ENCODE data around the gene OR10G6. TPM values are rescaled to one million over a fixed set of nuclear protein-coding genes. Genes with fewer than 3 reads are reported as not detected.
A peak's percentile ranks its signal among the peaks of the same experiment; 100 is the strongest.
"Not testable (repeated sequence)": the region's sequence is repeated elsewhere in the genome, so short reads cannot be mapped to it uniquely, and the experiment has no call there.

The OR10G6 gene, protein sequence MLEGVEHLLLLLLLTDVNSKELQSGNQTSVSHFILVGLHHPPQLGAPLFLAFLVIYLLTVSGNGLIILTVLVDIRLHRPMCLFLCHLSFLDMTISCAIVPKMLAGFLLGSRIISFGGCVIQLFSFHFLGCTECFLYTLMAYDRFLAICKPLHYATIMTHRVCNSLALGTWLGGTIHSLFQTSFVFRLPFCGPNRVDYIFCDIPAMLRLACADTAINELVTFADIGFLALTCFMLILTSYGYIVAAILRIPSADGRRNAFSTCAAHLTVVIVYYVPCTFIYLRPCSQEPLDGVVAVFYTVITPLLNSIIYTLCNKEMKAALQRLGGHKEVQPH
- not detected in 2 replicates for total RNA-seq (2014; rRNA removed; shearing (Covaris generic))

DNA sequence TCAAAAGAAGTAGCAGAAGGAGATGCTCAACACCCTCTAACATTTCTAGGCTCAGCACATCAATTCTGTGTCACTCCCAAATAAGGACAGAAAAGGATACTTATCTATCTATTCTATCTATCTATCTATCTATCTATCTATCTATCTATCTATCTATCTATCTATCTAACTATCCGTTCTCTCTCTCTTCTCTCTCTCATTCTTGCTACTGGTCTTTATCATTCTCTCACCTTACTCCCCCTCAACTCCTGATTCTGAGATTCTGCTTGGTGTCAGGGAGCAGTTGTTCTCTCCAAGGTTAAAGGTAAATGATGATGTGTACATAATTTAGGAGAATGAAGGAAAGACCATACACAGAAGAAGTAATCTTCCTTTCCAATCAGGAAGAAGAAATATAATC, at the start of gene OR10G6:
Gene OR10G6 (minus strand): TSS at position 43 of the 400 bp plus-strand sequence. CDS start 0 bp downstream, at position 43.
- DNase-seq (ENCODE audit: low read depth): no peak

DNA sequence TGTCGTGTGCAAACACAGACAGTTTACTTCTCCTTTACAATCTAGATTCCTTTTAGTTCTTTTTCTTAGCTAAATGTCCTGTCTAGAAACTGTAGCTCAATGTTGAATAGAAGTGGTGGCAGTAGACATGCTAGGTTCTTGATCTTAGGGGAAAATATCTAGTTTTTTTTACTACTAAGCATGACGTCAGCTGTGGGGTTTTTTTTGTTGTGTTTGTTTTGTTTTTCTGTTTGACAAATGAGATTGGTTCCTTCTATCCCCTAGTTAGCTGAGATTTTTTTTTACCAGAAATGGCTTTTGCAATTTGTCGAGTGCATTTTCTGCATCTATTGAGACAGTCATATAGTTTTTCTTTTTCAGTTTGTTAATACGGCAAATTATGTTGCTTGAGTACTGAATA, 48.5 kb upstream of the OR10G6 start:
- DNase-seq (ENCODE audit: low read depth): no peak

DNA sequence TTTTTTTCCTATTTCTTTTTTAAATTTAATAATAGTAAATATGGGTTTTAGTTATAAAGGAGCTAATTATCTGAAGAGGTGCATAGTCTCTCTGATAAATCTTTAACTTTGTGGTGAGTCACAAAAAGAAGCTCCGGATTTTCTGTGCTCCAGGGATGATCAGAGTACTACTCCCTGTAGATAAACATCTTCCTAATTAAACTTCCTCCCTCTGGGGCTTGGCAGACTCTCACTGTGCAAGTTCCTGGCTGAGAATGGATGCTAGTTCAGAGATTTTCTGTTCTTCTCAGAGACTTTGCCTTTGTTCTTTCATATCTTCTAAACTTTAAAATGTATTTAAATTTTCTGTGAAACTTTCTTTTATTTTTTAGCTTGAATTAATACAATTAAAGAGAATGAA, 46.3 kb upstream of the OR10G6 start, which contains the start of gene OR10G7:
Gene OR10G7 (minus strand): TSS at position 72 of the 400 bp plus-strand sequence. CDS start 2,324 bp downstream, outside the sequence.
- DNase-seq (ENCODE audit: low read depth): no peak

DNA sequence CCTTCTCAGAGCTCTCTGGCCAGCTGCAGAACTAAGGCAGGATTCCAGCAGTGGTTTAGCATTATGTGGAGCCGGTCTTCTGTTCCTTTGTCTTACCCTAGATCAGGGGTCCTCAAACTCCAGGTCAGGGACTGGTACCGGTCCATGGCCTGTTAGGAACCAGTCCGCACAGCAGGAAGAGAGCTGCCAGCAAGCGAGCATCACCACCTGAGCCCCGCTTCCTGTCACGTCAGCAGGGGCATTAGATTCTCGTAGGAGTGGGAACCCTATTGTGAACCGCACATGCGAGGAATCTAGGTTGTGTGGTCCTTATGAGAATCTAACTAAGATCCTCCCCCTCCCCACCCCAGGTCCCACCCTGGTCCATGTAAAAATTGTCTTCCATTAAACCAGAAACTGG, 44.6 kb upstream of the OR10G6 start:
- no peak for DNase-seq (ENCODE audit: low read depth)

DNA sequence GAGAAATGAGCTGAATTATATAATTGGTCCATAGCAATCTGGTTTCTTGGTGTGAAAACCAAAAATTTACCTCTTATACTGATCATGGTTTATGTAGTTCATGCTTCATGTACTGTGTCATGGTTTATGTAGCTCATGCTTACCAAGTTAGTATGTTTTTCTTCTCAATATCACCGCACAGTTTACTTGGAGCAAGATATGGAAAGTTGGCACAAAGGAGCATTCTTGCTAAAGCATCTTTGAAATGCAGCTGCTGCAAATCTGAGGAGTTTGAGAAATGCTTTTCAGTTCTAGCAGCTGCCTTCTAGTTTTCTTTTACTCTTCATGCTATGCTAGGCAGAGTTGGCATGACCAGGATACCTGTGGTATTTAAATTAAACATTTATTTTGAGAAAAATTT, 41.7 kb upstream of the OR10G6 start:
- no peak for DNase-seq (ENCODE audit: low read depth)

DNA sequence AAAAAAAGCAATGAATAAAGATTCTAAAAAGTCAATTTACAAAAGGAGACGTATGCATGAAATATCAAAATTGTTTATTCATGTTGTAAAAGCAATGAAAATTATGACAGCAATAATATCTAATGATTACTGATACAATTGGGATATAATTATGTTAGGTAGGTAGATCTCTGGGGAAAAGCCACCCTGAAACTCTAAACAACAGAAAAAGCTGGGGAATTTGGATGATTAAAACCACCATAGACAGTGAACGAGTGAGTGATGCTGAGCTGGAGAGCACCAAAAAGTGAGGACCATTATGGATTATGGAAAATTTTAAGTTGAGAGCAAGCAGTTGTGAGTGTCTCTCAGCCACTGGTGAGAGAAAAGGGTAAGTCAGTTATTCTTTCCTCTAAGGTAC, 31.5 kb upstream of the OR10G6 start, which contains the start of gene OR10G8:
Gene OR10G8 (plus strand): TSS at position 301 of the 400 bp plus-strand sequence. CDS start 2,825 bp downstream, outside the sequence.
- no peak for DNase-seq (ENCODE audit: low read depth)

DNA sequence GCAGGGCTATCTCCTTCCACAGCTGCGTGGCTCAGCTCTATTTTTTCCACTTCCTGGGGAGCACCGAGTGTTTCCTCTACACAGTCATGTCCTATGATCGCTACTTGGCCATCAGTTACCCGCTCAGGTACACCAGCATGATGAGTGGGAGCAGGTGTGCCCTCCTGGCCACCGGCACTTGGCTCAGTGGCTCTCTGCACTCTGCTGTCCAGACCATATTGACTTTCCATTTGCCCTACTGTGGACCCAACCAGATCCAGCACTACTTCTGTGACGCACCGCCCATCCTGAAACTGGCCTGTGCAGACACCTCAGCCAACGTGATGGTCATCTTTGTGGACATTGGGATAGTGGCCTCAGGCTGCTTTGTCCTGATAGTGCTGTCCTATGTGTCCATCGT, 20.9 kb upstream of the OR10G6 start:
- DNase-seq (ENCODE audit: low read depth): not testable (repeated sequence)

DNA sequence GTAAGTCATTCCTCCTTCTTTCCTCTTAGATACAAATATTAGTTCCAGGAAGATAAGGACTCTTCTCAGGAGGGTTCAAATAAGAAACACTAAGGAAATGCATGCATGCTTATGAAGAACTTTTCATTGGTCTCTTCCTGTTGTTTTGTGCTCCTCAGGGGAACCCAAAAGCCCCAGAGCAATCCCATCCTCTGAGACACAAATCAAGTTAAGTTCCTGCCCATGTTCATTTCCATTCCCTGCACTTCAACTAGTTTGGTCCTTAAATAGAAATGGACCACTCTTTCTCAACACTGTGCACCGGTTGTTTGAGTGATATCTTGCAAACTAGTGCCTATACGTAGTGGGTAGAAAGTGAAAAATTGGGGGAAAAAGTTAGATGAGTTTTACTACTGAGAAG, 17.7 kb upstream of the OR10G6 start, which contains the start of gene OR10G4:
Gene OR10G4 (plus strand): TSS at position 301 of the 400 bp plus-strand sequence. CDS start 2,578 bp downstream, outside the sequence.
- DNase-seq (ENCODE audit: low read depth): no peak

DNA sequence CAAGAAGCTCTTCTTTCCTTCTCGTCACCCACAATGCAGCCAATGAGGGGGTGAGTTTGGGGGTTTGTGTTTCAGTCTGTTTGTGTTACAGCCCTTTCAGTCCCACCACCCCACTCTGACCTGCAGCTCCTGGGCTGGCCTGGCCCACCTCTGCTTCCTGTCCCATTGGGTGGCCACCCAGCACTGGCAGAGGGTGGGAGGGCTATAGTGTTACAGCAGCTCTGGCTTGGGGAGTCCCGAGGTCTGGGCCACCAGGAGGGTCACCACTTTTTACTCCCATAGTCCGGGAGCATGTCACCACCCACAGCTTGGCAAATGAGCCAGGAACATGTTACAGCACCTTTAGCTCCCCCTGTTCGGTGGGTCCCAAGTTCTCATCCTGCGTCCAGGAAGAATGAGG, 15.7 kb downstream of the OR10G6 start:
- no peak for DNase-seq (ENCODE audit: low read depth)

DNA sequence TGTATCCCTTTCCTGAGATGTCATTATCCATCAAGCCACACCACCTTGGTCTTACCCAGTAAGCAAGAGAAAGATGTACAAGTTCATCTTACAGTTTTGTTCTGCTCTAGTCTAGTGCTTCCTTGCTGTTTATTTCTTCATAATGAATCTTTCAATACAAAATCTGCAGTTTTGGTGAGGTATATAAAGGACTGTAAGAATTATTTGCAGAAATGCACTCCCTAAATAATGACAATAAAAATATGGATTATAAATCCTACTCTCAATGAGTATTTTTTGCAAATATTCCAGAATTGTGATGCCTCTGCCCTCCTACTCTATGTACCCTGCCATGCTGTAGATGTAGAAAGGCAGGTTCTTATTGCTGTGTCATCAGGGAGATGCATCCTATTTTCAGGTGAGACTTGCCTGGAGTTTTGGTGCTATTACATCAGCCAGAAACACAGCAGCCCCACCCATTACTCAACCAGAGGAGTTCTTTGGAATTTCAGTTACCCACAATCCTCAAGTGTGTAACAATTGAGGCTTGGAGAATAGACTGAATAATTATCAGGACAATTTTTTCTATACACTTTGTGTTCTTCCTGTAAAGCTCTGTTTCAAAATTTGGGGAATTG, 17.1 kb downstream of the OR10G6 start, which contains the start of gene OR10S1:
Gene OR10S1 (minus strand): TSS at position 51 of the 617 bp plus-strand sequence. CDS start 117 bp downstream, outside the sequence.
- no peak for DNase-seq (ENCODE audit: low read depth)

DNA sequence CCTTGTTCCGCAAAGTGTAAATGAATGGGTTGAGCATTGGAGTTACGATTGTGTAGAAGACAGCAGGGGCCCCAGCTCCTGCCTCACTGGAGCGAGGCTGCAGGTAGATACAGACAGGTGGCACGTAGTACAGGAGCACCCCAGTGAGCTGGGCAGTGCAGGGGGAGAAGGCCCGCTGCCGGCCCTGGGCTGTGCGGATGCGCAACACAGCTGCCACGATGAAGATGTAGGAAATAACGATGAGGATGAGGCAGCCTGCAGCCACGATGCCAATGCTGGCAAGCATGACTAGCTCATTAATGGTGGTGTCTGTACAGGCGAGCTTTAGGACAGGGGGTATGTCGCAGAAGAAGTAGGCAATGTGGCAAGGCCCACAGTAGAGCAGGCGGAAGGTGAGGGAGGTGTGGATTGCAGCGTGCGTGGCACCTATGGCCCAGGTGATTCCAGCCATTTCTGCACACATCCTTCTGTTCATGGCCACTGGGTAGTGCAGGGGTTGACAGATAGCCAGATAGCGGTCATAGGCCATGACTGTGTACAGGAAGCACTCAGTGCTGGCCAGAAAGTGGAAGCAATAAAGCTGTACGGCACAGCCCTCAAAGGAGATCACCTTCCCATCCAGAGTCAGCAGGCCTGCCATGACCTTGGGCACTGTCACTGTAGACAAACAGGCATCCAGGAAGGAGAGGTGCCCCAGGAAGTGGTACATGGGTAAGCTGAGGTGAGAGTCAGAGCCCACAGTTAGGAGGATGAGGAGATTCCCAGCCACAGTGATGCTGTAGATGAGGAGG, 18.0 kb downstream of the OR10G6 start:
- peak; percentile 2 for DNase-seq (ENCODE audit: low read depth)

DNA sequence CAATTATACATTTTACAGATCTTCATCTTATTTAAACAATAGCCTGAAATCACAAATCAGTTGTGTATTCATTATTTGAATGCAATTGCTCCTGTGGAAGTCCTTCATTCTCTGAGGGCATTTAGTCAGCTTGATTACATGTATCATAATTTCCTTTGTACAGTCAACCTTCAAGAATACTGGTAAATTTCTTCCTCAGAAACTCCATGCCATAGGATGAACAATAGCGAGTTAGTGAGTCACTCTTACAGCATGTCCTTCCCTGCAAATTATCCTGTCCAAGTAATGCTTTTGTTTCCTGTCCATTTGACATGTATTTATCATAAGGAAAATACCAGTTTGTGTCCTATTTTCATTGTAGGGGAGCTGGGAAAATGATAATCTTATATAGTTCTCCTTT, 21.1 kb downstream of the OR10G6 start:
- peak; percentile 84 for DNase-seq (ENCODE audit: low read depth)

DNA sequence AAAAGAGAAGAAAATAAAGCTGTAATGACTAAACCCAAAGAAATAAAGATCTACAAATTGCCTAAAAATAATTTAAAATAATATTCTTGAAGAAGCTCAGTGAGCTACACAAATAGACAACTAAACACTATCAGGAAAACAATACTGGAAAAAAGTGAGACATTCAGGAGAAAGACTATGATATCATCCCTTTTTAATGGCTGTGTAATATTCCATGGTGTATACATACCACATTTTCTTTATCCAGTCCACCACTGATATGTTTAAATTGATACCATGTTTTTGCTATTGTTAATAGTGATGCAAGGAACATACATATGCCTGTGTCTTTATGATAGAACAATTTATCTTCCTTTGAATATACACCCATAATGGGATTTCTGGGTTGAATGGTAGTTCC, 38.2 kb downstream of the OR10G6 start:
- no peak for DNase-seq (ENCODE audit: low read depth)

DNA sequence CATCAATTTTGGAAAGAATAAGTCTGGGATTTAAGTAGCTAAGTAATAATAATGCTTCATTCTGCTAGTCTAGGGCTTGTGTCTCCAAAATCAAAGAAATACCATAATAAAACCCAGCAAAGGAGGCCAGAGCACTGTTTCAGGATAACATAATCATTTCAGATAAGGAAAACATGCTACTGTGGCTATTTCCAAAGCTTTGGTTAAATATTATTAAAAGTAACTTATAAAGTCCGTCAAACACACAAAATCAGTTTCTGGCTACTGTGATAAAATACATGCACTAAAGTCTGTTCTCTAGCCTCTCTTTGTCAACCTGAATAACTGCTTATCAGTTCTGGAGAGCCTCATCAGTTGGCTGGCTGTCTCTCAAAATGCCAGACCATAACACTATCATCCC, 49.8 kb downstream of the OR10G6 start:
- no peak for DNase-seq (ENCODE audit: low read depth)

Other genes with a start within 250 kb of the OR10G6 start
- not detected in 2 replicates for gene OR6X1, start 240.6 kb downstream of the OR10G6 start, total RNA-seq (2014; rRNA removed; shearing (Covaris generic))
- not detected in 2 replicates for gene OR6M1, start 188.8 kb downstream of the OR10G6 start, total RNA-seq (2014; rRNA removed; shearing (Covaris generic))
- not detected in 2 replicates for gene TMEM225, start 109.5 kb downstream of the OR10G6 start, total RNA-seq (2014; rRNA removed; shearing (Covaris generic))
- gene OR8D4, start 93.0 kb downstream of the OR10G6 start, total RNA-seq (2014; rRNA removed; shearing (Covaris generic)): not detected in 2 replicates
- gene OR4D5, start 55.5 kb downstream of the OR10G6 start, total RNA-seq (2014; rRNA removed; shearing (Covaris generic)): not detected in 2 replicates
- not detected in 2 replicates for gene OR6T1, start 51.3 kb downstream of the OR10G6 start, total RNA-seq (2014; rRNA removed; shearing (Covaris generic))
- not detected in 2 replicates for gene OR10S1, start 17.4 kb downstream of the OR10G6 start, total RNA-seq (2014; rRNA removed; shearing (Covaris generic))
- gene OR10G4, start 17.8 kb upstream of the OR10G6 start, total RNA-seq (2014; rRNA removed; shearing (Covaris generic)): not detected in 2 replicates
- not detected in 2 replicates for gene OR10G9, start 27.9 kb upstream of the OR10G6 start, total RNA-seq (2014; rRNA removed; shearing (Covaris generic))
- not detected in 2 replicates for gene OR10G8, start 31.6 kb upstream of the OR10G6 start, total RNA-seq (2014; rRNA removed; shearing (Covaris generic))
- not detected in 2 replicates for gene OR10G7, start 46.2 kb upstream of the OR10G6 start, total RNA-seq (2014; rRNA removed; shearing (Covaris generic))
- gene VWA5A, start 120.3 kb upstream of the OR10G6 start, total RNA-seq (2014; rRNA removed; shearing (Covaris generic)): 3.3 and 4.3 TPM in 2 replicates
- gene OR10D3, start 188.2 kb upstream of the OR10G6 start, total RNA-seq (2014; rRNA removed; shearing (Covaris generic)): not detected in 2 replicates
- not detected in 2 replicates for gene OR8G1, start 245.9 kb upstream of the OR10G6 start, total RNA-seq (2014; rRNA removed; shearing (Covaris generic))